NCI-H2196 (cell line): Measurements from ENCODE around the gene RABGEF1.
"Not testable (repeated sequence)": the region's sequence is repeated elsewhere in the genome, so short reads cannot be mapped to it uniquely, and the experiment has no call there.

Source experiments
- DNase-seq: peaks from one replicate; lab custom pipeline; 2025; ENCODE audit not compliant: unreplicated experiment; lab: John Stamatoyannopoulos, UW

RABGEF1 gene

DNA sequence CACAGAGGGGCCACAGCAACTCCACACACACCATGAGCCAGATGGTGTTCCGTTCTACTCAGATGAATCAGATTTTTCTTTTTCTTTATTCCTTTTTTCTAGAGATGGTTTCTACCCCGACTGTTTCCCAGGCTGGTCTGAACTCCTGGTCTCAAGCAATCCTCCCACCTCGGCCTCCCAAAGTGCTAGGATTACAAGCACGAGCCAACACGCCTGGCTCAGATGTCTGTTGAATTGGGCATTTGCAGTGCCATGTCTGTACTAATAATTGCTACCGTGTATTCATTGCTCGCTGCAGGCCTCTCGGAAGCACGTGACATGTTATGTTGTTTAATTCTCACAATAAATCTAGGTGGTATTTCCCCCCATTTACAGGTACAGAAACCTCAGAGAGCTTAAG is 67.2 kb downstream of the RABGEF1 start:
- DNase-seq: no peak

- no peak for DNase-seq
Observed at GRCh38 chr7:66810716-66811115, 70.2 kb downstream of the RABGEF1 start.

- not testable (repeated sequence) for DNase-seq
Observed at GRCh38 chr7:66815186-66815875, 74.8 kb downstream of the RABGEF1 start.

- no peak for DNase-seq
Observed at GRCh38 chr7:66815951-66816350, 75.4 kb downstream of the RABGEF1 start.

- DNase-seq: not testable (repeated sequence)
Observed at GRCh38 chr7:66816658-66817057, 76.1 kb downstream of the RABGEF1 start.

GRCh38 chr7:66817208-66817795 is 76.8 kb downstream of the RABGEF1 start:
- not testable (repeated sequence) for DNase-seq

- not testable (repeated sequence) for DNase-seq
Observed at GRCh38 chr7:66817956-66818355, 77.4 kb downstream of the RABGEF1 start.

GRCh38 chr7:66824041-66824440 is 83.5 kb downstream of the RABGEF1 start:
- DNase-seq: no peak

DNA sequence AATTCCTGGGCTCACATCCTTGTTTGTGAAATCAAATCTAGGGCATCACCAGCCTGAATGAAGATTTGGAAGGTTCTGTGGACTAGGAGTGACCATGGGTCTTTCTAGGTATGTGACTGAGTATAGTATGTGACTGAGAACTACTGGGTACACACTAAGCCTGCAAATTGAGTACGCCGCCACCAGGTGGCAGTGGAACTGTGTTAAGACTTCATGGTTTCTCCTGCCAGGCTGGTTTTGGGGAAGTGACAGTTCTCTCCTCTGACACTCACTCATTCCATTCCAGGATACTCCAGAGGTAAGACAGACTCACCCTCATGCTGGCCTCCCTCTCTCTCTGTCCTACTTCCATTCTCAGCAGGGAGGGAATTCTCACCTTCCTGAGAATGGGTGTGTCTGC is 85.0 kb downstream of the RABGEF1 start:
- not testable (repeated sequence) for DNase-seq

DNA sequence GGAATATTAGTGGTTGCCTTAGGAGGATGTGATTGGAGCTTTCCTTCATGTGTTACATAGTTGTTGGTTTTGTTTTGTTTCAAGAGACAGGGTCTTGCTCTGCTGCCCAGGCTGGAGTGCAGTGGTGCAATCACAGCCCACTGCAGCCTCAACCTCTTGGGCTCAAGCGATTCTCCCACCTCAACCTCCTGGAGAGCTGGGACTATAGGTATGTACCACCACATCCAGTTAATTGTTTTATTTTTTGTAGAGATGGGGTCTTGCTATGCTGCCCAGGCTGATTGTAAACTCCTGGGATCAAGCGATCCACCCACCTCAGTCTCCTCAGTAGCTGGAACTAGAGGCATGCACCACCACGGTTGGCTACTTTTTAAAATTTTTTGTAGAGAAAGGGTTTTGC is 86.1 kb downstream of the RABGEF1 start:
- no peak for DNase-seq

DNA sequence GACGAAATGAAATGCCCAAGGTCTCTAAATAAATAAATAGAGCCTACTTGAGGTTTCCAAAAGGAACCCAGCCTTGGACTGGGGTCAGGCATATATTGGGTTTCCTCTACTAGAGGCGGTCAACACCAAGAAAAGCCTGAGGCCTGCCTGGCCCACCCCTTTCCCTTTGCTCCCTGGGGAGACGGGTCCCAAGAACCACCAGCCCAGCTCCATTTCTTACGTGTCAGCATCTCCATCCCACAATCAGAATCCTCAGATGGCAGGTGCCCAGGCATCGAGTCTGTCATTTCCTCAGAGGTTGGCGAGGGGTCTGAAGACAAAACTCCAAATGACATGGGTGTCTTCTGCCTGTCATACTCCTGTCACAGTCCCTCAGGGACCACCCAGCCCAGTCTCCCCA is 90.4 kb downstream of the RABGEF1 start:
- DNase-seq: not testable (repeated sequence)

- no peak for DNase-seq
Observed at GRCh38 chr7:66832531-66833351, 92.2 kb downstream of the RABGEF1 start.

GRCh38 chr7:66837007-66837406 is 96.5 kb downstream of the RABGEF1 start:
- DNase-seq: peak; percentile 6

- DNase-seq: no peak
Observed at GRCh38 chr7:66837661-66838060, 97.1 kb downstream of the RABGEF1 start.

DNA sequence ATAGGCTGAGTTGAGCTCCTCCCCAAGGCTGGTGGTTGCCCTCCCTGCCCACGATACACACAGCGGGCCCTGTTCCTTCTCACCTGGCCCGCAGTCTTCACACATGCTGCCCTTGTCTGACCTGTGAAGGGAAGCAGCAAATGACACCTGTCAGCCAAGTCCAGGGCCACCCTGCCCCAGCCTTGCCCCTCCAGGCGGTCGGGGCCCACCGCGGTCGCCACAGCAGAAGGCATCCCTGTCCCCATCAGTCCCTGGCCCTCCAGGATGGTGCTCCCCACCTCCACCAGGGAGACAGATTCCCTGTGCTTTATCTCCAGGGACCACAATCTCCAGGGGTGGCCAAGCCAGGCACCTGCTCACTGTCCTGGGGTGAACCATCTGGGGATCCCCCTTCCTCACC is 99.3 kb downstream of the RABGEF1 start:
- no peak for DNase-seq

DNA sequence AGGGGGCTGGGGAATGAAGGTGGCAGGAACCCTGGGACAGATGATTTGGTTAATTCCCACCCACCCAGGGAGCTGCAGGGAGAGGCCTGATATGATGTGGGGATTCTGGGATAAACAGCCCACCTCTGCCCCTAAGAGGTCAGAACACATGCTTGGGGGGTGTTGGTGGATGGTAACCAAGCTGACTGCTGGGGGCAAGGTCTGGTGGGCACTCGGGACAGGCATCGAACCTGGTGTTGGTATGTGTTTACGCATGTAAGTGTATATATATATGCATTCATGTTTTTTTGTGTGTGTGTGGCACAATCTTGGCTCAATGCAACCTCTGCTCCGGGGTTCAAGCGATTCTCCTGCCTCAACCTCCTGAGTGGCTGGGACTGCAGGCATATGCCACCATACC is 99.8 kb downstream of the RABGEF1 start:
- DNase-seq: no peak

DNA sequence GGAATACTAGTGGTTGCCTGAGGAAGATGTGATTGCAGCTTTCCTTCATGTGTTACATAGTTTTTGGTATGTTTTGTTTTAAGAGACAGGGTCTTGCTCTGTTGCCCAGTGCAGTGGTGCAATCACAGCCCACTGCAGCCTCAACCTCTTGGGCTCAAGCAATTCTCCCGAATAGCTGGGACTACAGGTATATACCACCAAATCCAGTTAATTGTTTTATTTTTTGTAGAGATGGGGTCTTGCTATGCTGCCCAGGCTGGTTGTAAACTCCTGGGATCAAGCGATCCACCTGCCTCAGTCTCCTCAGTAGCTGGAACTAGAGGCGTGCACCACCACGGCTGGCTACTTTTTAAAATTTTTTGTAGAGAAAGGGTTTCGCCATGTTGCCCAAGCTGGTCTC is 101.4 kb downstream of the RABGEF1 start:
- no peak for DNase-seq

DNA sequence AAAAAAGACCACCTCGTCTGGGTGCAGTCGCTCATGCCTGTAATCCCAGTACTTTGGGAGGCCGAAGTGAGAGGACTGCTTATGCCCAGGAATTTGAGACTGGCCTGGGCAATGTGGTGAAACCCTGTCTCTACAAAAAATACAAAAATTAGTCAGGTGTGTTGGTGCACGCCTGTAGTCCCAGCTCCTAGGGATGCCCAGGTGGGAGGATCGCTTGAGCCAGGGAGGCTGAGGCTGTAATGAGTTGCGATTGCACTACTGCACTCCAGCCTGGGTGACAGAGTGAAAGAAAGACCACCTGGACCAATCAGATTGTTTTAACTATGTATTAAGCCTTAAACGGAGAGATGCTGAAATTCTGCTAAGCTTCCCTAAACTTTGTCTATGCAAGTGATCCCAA is 103.0 kb downstream of the RABGEF1 start:
- DNase-seq: not testable (repeated sequence)

- DNase-seq: peak; percentile 98
Observed at GRCh38 chr7:66844552-66845378, 104.2 kb downstream of the RABGEF1 start.

- no peak for DNase-seq
Observed at GRCh38 chr7:66845379-66846095, 105.0 kb downstream of the RABGEF1 start.

DNA sequence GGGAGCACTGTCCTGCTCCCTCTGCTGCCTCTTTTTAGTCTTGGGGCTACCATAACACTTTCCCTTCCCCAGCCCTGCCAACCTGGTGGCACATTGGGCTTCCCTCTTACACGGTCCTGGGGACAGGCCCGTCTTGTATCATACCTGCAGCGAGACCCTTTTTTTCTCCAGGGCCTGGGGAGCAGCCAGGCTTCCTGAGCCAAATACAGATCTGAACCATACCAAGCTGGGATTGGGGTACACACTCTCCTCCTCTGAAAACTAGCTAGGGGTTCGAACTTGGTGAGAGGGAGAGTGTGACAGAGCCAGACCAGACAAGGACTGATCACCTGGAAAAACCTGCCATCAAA is 105.5 kb downstream of the RABGEF1 start:
- not testable (repeated sequence) for DNase-seq
